LNCAP (cell line): ENCODE data around the gene CLSTN2.

Experiments
- TF ChIP-seq, protein P1 (sequence below): fragments of 450-650 bp; IDR thresholded peaks from 2 replicates; pipeline ENCODE4 v1.5.1; 2017; ENCODE audit warnings: mild to moderate bottlenecking

CLSTN2 gene

GRCh38 chr3:140387244-140387643 lies 452.3 kb downstream of the CLSTN2 start:
- TF ChIP-seq, protein P1, sequence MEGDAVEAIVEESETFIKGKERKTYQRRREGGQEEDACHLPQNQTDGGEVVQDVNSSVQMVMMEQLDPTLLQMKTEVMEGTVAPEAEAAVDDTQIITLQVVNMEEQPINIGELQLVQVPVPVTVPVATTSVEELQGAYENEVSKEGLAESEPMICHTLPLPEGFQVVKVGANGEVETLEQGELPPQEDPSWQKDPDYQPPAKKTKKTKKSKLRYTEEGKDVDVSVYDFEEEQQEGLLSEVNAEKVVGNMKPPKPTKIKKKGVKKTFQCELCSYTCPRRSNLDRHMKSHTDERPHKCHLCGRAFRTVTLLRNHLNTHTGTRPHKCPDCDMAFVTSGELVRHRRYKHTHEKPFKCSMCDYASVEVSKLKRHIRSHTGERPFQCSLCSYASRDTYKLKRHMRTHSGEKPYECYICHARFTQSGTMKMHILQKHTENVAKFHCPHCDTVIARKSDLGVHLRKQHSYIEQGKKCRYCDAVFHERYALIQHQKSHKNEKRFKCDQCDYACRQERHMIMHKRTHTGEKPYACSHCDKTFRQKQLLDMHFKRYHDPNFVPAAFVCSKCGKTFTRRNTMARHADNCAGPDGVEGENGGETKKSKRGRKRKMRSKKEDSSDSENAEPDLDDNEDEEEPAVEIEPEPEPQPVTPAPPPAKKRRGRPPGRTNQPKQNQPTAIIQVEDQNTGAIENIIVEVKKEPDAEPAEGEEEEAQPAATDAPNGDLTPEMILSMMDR, result no peak

DNA sequence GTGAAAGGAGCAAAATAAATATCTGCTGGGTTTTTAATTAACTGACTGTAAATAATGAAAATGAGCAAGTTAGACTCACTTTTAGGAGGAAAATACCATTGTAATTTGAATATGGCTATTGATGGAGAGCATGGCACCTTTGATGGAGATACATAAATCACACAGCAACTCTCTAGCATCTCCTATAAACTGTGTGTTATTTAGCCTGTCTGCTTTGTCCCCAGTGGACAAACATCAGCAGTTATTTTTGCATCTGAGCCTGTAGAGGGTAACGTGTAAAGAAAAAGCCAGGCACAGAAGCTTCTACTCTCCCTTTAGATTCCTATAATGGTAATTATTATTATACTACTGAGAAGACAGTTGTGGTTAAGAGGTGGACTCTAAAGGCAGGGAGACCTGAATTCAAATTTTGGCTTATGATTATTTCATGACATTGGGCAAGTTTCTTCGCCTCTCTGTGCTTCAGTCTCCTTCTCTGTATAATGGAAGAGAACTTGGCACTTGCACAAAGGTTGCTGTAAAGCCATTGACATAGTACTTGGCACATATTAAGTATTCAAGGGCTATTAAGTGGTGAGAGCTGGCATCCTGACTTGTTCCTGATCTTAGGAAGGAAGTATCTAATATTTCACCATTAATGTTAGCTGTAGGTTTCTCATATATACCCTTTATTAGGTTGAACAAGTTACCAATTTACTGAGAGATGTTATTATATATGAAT lies 453.4 kb downstream of the CLSTN2 start:
- TF ChIP-seq, protein P1, result no peak

DNA sequence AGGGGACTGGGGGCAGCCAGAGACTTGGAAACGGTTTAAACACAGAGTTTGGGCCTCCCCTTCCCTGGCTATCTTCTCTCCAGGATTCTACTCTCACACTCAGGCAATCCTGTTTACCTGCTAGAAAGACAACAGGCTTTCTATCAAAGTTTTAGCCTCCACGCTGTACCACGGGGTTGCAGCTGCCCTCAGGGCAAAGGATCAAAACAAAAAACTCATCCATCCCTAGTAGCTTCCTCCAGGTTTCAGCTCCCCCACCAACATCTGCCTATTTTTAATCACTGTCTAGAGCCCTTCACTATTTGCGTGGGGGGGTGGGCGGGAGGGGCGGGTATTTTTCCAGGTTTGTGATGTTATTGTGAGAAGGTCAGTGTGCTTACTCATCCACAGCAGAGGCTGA lies 456.1 kb downstream of the CLSTN2 start:
- TF ChIP-seq, protein P1, result no peak

GRCh38 chr3:140394488-140395133 lies 459.6 kb downstream of the CLSTN2 start:
- TF ChIP-seq, protein P1, result no peak

- TF ChIP-seq, protein P1, result no peak
Measured at GRCh38 chr3:140395134-140396075, 460.4 kb downstream of the CLSTN2 start.

DNA sequence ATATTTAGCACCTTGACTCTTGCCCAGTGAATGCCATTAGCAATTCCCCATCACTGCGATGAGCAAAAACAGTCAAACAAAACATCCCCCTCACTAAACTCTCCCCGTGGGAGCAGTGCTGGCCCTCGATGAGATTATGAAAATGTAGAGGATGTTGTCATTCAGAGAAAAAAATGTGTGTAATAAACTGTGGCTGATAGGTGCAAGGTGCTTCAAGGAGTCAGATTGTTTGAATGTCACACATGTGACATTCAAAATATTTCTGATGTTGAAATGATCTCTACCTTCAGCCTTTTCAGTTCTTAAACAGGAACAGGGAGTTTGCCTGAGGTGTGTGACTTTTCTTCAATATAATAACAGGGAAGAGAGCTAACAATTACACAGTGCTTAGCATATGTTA lies 461.1 kb downstream of the CLSTN2 start:
- TF ChIP-seq, protein P1, result no peak

DNA sequence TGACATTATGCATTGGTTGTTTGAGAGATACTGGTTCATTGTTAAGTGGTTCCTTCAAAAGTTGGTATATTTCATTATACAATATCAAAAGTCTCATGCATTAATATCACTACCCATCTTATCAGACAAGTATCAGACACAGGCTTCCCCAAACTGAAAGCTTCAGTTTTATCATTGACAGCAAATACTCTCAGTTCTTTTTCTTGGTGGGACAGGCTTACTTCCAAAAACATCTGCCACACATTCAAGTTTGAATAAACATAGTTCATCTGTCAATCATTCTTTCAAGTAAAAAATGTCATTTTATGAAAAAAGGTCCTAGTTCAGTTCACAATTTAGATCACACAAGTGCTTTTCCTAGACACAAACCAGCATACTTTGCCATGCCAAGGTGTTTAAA lies 462.9 kb downstream of the CLSTN2 start:
- TF ChIP-seq, protein P1, result no peak
